ENCODE measurements around the gene HLA-DMB. TPM values are rescaled to one million over a fixed set of nuclear protein-coding genes. Genes with fewer than 3 reads are reported as not detected.
A peak's percentile ranks its signal among the peaks of the same experiment; 100 is the strongest.
"Not testable (repeated sequence)": the region's sequence is repeated elsewhere in the genome, so short reads cannot be mapped to it uniquely, and the experiment has no call there.

Gene HLA-DMB
- total RNA-seq, 1 donor from 2014 or later: 43.2 TPM

DNA sequence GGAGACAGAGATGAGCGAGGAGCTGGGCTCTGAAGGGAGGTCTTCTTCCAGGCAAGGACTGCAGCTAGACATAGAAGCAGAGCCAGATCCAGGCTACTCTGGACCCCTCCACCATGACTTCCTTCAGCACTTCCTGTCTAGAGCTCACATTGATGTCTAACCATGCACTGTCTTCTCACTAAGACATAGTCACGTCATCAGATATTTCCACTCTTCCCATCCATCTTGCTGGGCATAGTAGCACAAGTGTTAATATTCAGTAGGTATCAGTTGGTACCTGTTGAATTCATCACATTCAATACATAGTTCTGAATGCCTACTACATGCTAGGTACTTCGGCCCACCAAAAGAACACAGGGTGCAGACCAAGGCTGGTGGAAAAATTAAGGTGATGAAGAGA lies 9.2 kb upstream of the HLA-DMB start:
- no peak for DNase-seq (ENCODE audit: low spot score)

- DNase-seq (ENCODE audit: low spot score): no peak
Observed at GRCh38 chr6:32949113-32949512, 8.3 kb upstream of the HLA-DMB start.

GRCh38 chr6:32947552-32948465 lies 7.0 kb upstream of the HLA-DMB start:
- DNase-seq (ENCODE audit: low spot score): peak; percentile 33

GRCh38 chr6:32946893-32947292 lies 6.1 kb upstream of the HLA-DMB start:
- no peak for DNase-seq (ENCODE audit: low spot score)

DNA sequence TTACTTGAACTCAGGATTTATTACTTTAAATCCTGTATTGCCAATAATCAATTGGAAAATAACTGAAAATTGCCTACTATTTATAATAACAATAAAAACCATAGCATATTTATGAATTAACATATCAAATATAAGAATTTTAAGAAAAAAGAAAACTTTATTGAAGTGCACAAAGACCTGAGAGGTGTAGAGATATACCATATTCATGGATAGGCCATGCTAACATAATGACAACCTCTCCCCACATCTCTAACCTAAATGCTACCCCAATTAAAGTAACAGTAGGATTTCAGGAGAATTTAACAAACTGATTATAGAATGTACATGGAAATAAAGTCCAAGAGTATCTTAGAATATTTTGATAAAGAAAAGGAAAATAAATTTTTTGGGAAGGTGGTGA lies 5.1 kb upstream of the HLA-DMB start:
- no peak for DNase-seq (ENCODE audit: low spot score)

DNA sequence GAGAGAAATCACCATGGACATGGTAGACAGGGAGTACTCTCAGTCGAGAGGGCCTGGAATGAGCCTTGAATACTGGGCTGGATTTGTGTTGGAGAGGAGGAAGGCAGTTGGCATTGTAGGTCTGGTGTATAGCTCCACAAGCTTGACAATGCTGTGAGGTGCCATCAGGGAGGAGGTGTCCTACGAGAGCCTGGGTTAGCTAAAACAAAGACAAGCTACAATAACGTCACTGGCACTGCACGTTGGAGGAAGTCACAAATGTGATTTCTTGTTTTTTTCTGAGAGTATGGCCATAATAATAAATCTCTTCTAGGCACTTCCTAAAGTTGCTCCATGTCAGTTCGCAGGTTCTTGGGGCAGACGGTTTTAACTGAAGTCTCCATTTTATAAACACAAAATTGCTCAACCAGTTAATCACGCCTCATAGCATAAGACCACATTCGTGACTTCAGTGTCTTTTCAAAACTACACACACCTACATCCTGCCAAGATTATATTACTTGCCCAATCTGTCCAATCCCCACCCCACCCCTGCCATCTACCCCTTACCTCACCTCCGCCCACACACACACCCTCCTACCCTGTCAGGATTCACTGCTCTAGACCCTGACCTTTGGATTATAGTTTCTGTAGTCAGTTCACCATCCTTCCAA lies 4.4 kb upstream of the HLA-DMB start:
- DNase-seq (ENCODE audit: low spot score): no peak

DNA sequence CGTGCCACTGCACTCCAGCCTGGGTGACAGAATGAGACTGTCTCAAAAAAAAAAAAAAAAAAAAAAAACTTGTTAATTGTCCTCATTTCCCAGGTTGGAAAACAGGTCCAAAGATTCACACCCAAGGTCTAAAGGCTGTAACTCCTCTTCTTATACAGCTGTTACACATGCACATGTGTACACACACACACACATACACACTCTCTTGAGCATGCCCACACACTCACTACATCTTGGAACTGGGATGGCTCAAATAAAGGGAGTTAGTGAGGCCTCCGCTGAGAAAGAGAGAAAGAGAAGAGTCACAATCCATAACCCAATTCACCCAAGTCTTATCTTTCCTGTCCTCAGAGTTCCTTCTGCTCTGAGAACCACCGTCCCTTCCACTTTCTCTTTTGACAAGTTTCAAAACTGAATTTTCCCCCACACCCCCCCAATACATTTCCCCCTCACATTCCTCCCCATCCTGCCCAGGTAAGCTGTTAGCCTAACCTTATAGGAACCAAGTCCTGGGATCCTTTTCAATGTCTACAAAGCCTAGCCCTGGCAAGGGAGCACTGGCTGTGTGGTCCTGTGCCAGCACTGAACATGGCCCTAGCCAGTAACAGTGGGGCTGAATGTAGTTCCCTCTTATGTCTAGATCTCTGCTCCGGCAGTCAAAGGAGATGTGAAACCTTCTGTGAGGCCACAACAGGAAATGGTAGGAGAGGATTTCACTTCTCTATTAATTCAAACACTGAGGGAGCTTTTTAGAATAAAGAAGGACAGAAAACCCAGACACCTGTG lies 3.2 kb upstream of the HLA-DMB start:
- DNase-seq (ENCODE audit: low spot score): no peak

- not testable (repeated sequence) for DNase-seq (ENCODE audit: low spot score)
Observed at GRCh38 chr6:32942555-32943123, 1.8 kb upstream of the HLA-DMB start.

DNA sequence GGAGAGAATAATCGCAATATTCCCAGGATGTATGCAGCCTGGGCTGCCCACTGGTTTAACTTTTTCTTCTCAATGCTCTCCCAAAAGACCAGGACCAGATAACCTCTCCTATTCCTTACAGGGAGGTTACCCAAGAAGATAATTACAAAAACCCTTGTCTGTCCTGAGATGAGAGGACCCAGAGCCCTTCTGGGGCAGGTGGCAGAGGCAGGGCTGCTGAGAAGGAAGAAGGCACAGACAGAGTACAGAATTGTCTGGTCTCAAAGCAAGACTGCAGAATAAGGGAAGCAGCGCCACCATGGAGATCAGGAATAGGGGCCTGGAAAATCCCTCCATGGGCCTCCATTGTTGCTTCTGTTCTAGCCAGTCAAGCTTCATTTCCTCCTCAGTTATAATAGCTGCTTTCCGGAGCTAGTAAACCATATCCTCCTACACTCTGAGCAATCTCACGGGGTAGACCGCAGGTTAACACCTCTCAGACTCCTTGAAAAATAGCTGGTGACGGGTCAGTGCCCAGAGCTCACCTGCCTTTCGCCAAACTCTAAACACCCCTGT lies 463 bp upstream of the HLA-DMB start:
- no peak for DNase-seq (ENCODE audit: low spot score)

DNA sequence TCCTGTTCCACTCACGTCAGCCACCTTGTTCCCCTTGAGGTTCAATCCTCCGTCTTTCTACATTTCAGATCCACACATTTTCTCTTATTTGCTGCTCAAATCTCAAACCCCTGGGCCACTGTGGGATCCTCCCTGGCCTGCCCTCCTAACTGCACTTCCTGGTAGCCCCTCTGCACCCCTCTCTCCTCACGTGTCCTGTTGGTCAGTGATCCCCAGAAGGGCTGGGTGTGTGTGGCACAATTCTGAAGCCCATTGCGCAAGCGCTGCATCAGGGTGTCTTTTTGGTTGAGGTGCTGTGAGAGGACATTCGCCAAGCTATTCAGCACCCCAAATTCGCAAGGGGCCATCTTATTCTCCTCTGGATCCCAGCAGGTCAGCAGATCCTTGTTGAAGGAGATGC lies 2.3 kb downstream of the HLA-DMB start:
- no peak for DNase-seq (ENCODE audit: low spot score)

GRCh38 chr6:32937230-32937633 lies 3.6 kb downstream of the HLA-DMB start:
- no peak for DNase-seq (ENCODE audit: low spot score)

DNA sequence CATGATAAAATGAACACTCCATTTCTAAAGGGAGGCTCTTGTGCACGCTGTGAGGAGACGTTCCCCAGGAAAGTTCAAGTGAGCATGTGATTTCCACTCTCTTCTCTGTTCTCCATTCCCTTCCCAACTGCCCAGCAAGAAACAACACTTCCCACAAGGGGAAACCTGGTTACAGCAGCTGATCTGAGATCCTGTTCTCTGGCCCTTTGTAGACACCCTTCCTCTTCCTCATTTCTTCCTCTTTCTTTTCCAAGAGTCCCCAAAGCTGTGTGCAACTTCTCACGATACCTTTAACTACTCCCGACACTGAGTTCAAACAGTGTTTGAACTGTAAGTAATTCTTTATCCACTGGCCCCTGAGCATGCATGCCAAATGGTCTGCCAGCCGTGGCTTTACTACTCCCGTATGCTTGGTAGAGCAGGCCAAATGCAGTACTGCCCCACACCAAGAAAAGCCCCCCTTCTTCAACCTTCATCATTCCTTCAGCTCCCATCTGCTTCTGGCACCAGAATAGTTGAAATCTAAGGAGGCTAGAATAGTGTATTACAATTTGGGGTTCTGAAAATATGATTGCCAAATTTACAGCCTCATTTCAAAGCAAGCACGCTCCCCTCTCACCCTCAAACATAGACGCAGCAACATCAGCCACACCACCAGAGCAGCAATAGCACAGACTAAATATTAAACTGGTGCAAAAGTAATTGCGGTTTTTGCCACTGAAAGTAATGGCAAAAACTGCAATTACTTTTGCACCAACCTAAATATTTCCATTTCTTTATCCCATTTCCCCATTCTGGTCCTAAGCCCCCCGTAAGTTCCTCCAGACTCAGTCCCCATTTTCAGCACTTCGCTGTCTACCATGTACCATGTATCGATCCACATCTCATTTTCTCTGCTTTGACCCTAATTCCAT lies 4.3 kb downstream of the HLA-DMB start:
- no peak for DNase-seq (ENCODE audit: low spot score)

GRCh38 chr6:32935551-32936238 lies 5.1 kb downstream of the HLA-DMB start:
- DNase-seq (ENCODE audit: low spot score): no peak

GRCh38 chr6:32933661-32934085 lies 7.2 kb downstream of the HLA-DMB start:
- peak; percentile 81 for DNase-seq (ENCODE audit: low spot score)

GRCh38 chr6:32932132-32932868 lies 8.5 kb downstream of the HLA-DMB start:
- no peak for DNase-seq (ENCODE audit: low spot score)

- DNase-seq (ENCODE audit: low spot score): no peak
Observed at GRCh38 chr6:32931211-32931610, 9.6 kb downstream of the HLA-DMB start.

DNA sequence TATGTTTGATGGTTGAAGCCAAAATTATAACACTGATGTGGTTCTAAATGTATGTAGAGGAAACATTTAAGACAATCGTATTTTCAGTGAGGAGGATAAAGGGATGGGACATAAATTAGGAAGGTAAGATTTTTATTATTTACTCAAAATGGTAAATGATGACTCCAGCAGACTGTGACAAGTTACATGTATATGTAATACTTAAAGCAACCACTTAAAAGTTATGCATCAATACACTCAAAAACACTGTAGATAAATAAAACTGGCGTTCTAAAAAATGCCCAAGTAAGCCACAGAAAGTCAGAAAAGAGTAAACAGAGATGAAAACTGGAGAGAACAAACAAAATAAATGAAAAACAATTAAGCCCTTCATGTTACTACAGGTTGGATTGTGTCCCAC lies 18.7 kb downstream of the HLA-DMB start:
- DNase-seq (ENCODE audit: low spot score): no peak

DNA sequence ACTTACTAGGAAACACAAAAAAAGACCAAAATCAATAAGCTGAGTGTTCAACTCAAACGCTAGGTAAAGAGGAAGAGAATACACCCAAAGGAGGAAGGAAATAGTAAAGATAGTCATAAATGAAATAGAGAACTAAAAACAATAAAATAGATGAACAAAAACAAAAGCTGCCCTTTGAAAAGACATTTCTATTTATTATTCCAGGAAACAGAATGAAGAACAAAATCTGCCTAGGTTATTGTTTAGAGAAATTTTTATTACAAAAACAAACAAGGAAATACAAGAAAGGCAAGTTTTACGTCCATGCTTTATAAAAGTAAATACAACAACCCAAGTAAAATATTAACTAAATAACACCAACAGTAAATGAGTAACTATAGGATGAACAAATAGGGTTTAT lies 20.1 kb downstream of the HLA-DMB start:
- DNase-seq (ENCODE audit: low spot score): no peak

- no peak for DNase-seq (ENCODE audit: low spot score)
Observed at GRCh38 chr6:32912951-32913350, 27.9 kb downstream of the HLA-DMB start.
